Activated T-cell treated with anti-CD3 and anti-CD28 coated beads, Interleukin-2, amount 50 U/mL, for 4 hours (primary cell): ENCODE data around the gene HLCS. TPM values are rescaled to one million over a fixed set of nuclear protein-coding genes. Genes with fewer than 3 reads are reported as not detected.
"Not testable (repeated sequence)": the region's sequence is repeated elsewhere in the genome, so short reads cannot be mapped to it uniquely, and the experiment has no call there.

Experiments
- ATAC-seq, 2 donors: fragments of 200-7000 bp; cut with Tn5 transposase; one replicate each; pipeline ENCODE4 v1.10.0; 2021
- DNase-seq: peaks from one replicate; pipeline ENCODE4 v3.0.0-alpha.2; 2020
- H3K27me3 Mint-ChIP-seq: one replicate; pipeline ENCODE4 v1.8.0; 2021; ENCODE audit warnings: low read depth, mixed read lengths
- H3K36me3 Mint-ChIP-seq: one replicate; pipeline ENCODE4 v1.8.0; 2022; ENCODE audit warnings: mixed read lengths; ENCODE audit not compliant: insufficient read depth
- H3K4me1 Mint-ChIP-seq: one replicate; pipeline ENCODE4 v1.8.0; 2021; ENCODE audit warnings: low read depth, mixed read lengths
- H3K4me3 Mint-ChIP-seq: one replicate; pipeline ENCODE4 v1.8.0; 2021; ENCODE audit warnings: mild to moderate bottlenecking, moderate library complexity, mixed read lengths
- H3K9me3 Mint-ChIP-seq: one replicate; pipeline ENCODE4 v1.8.0; 2021; ENCODE audit warnings: mixed read lengths
- total RNA-seq, 3 donors: library from RNA; stranded (reverse); gene quantifications; one replicate each; pipeline ENCODE4 v1.2.1, GENCODE V29; 2021

HLCS gene
- total RNA-seq = 1 to 10 TPM; 7.1 to 8.6 (median 8.3) TPM

GRCh38 chr21:36966066-36966820 is at the start of gene HLCS:
Gene HLCS (minus strand): TSS chr21:36966669. CDS start chr21:36966638, 31 bp downstream.
- peak within 1 kb of the TSS; percentile 85 for H3K4me3 Mint-ChIP-seq
- no peaks in the 10 kb centered on the region for H3K9me3 Mint-ChIP-seq
- no peaks in the 10 kb centered on the region for H3K27me3 Mint-ChIP-seq
- DNase-seq (peak; percentile 68), ATAC-seq (peak; percentile 88)
- peaks cover 14% of the 10 kb centered on the region for H3K4me1 Mint-ChIP-seq
- H3K36me3 Mint-ChIP-seq = peaks cover 2% of the 10 kb centered on the region

GRCh38 chr21:37009740-37010341 is 43.4 kb upstream of the HLCS start:
- H3K4me1 Mint-ChIP-seq = peaks cover 13% of the 10 kb centered on the region
- H3K27me3 Mint-ChIP-seq = peaks cover 43% of the 10 kb centered on the region
- H3K4me3 Mint-ChIP-seq = peak overlapping the region; percentile 54
- DNase-seq (peak; percentile 73), ATAC-seq (peak; percentile 89 to 92)
- no peaks in the 10 kb centered on the region for H3K36me3 Mint-ChIP-seq
- H3K9me3 Mint-ChIP-seq = no peaks in the 10 kb centered on the region

DNA sequence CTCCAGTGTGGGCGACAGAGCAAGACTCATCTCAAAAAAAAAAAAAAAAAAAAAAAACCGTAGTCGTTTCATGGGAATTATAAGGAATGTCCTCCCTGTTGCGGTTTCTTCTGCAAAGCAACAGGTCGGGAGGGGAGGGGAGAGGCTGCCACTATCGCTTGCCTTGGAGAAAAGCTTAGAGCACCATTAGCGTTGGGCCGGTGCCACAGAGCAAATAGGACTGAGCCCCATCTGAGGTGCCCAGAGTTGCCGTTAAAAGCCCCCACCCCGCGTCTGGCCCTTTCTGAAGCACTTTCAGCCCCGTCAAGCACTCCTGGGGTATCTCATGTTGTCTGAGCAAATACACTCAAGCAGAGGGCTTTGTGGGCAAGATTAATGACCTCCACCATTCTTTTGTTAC is 42.3 kb upstream of the HLCS start:
- no peak overlapping the region for H3K4me3 Mint-ChIP-seq
- no peak for ATAC-seq
- no peak for DNase-seq
- H3K9me3 Mint-ChIP-seq = no peaks in the 10 kb centered on the region
- no peaks in the 10 kb centered on the region for H3K36me3 Mint-ChIP-seq
- H3K4me1 Mint-ChIP-seq = peaks cover 13% of the 10 kb centered on the region
- H3K27me3 Mint-ChIP-seq = peaks cover 40% of the 10 kb centered on the region

- Mint-ChIP-seq H3K4me3 (peak within 1 kb of the TSS; percentile 66), H3K4me1 (peaks cover 15% of the 10 kb centered on the region), H3K36me3 (no peaks in the 10 kb centered on the region), H3K9me3 (no peaks in the 10 kb centered on the region), H3K27me3 (peaks cover 31% of the 10 kb centered on the region)
- ATAC-seq (peak; percentile 56 to 60), DNase-seq (no peak)
Observed at GRCh38 chr21:37006486-37007291, 40.2 kb upstream of the HLCS start, which contains the start of gene RIPPLY3. Gene RIPPLY3 (plus strand): TSS chr21:37006702. CDS start chr21:37006773, 71 bp downstream.

DNA sequence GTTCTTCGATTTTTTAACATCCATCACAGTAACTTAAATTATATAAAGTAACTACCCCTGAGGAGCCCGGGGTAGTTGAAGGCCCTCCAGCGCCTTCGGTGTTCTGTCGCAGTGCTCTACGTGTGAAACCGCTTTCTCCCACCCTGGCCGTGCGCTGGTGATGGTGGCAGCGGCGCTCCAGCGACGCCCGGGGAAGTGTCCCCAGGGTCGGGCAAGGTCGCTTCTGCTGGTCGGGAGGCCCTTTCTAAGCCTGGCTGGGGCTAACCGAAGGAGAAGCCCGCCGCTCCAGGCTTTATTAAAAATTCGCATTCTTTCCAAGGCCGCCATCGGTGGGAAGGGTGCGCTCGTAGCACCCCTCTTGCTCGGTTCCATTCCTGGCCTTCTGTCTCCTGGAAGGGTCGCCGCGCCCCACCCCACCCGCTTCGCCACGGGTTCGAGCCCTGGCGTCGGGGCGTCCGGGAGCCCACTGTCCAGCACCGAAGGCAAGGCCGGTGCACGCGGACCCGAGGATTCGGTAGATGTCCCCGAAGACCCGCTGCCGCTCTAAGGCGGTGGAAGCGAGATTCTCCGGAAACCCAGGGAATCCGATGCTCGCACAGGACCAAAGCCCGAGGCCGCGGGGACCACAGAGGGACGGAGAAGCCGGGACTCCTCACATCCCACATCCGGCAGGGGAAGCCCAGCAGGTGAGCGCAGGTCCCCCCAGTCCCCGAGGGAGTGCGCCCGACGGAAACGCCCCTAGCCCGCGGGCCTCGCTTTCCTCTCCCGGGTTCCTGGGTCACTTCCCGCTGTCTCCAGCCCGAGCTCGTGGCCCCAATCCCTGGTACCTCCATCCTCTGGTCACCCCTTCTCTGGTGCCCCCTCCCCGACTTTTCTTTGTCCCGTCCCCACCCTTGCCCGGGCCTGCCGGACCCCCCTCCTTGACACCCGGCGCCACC is 39.3 kb upstream of the HLCS start:
- Mint-ChIP-seq H3K27me3 (peaks cover 27% of the 10 kb centered on the region), H3K4me3 (peak overlapping the region; percentile 40), H3K36me3 (no peaks in the 10 kb centered on the region), H3K9me3 (no peaks in the 10 kb centered on the region), H3K4me1 (peaks cover 20% of the 10 kb centered on the region)
- DNase-seq (no peak), ATAC-seq (no peak)

- not testable (repeated sequence) for H3K9me3 Mint-ChIP-seq, DNase-seq, ATAC-seq, H3K36me3 Mint-ChIP-seq, H3K4me3 Mint-ChIP-seq
- Mint-ChIP-seq H3K4me1 (peaks cover 12% of the 10 kb centered on the region), H3K27me3 (peaks cover 11% of the 10 kb centered on the region)
Observed at GRCh38 chr21:37003917-37004316, 37.4 kb upstream of the HLCS start.

- ATAC-seq, H3K4me3 Mint-ChIP-seq, H3K9me3 Mint-ChIP-seq, DNase-seq, H3K27me3 Mint-ChIP-seq, H3K36me3 Mint-ChIP-seq: not testable (repeated sequence)
- H3K4me1 Mint-ChIP-seq = peaks cover 12% of the 10 kb centered on the region
Observed at GRCh38 chr21:37002851-37003250, 36.4 kb upstream of the HLCS start.

GRCh38 chr21:37001441-37001840 is 35.0 kb upstream of the HLCS start:
- peaks cover 8% of the 10 kb centered on the region for H3K4me1 Mint-ChIP-seq
- H3K27me3 Mint-ChIP-seq = no peaks in the 10 kb centered on the region

DNA sequence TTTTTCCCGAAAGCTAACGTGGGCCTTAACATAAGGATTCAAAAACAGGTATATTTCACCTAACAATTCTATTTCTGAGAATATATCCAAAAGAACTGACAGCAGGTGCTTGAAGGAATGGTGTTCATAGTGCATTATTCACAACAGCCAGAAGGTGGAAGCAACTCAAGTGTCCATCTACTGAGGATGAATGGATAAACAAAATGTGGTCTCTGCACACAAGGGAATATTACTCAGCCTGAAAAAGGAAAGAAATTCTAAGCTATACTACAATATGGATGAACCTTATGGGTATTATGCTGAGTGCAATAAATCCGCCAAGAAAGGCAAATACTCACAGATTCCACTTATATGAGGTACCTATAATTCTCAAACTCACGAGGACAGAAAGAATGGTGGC is 33.9 kb upstream of the HLCS start:
- Mint-ChIP-seq H3K9me3 (no peaks in the 10 kb centered on the region), H3K4me3 (no peak overlapping the region), H3K4me1 (peaks cover 8% of the 10 kb centered on the region), H3K27me3 (no peaks in the 10 kb centered on the region), H3K36me3 (no peaks in the 10 kb centered on the region)
- no peak for ATAC-seq
- no peak for DNase-seq

More at GRCh38 chr21:37001441-37001840, 35.0 kb upstream of the HLCS start:
- Mint-ChIP-seq H3K36me3 (no peaks in the 10 kb centered on the region), H3K9me3 (no peaks in the 10 kb centered on the region), H3K4me3 (no peak overlapping the region)
- ATAC-seq (no peak), DNase-seq (no peak)

GRCh38 chr21:36999131-36999898 is 32.8 kb upstream of the HLCS start:
- H3K36me3 Mint-ChIP-seq = no peaks in the 10 kb centered on the region
- no peaks in the 10 kb centered on the region for H3K9me3 Mint-ChIP-seq
- peaks cover 8% of the 10 kb centered on the region for H3K4me1 Mint-ChIP-seq
- no peak for DNase-seq
- H3K4me3 Mint-ChIP-seq = no peak overlapping the region
- no peaks in the 10 kb centered on the region for H3K27me3 Mint-ChIP-seq
- ATAC-seq = no peak

- not testable (repeated sequence) for ATAC-seq, H3K27me3 Mint-ChIP-seq, H3K36me3 Mint-ChIP-seq, H3K9me3 Mint-ChIP-seq, H3K4me3 Mint-ChIP-seq, H3K4me1 Mint-ChIP-seq, DNase-seq
Observed at GRCh38 chr21:36995285-36995684, 28.8 kb upstream of the HLCS start.

GRCh38 chr21:36994501-36995158 is 28.2 kb upstream of the HLCS start:
- H3K4me3 Mint-ChIP-seq = no peak overlapping the region
- no peaks in the 10 kb centered on the region for H3K36me3 Mint-ChIP-seq
- no peak for ATAC-seq
- no peak for DNase-seq
- no peaks in the 10 kb centered on the region for H3K27me3 Mint-ChIP-seq
- peaks cover 3% of the 10 kb centered on the region for H3K4me1 Mint-ChIP-seq
- H3K9me3 Mint-ChIP-seq = no peaks in the 10 kb centered on the region

DNA sequence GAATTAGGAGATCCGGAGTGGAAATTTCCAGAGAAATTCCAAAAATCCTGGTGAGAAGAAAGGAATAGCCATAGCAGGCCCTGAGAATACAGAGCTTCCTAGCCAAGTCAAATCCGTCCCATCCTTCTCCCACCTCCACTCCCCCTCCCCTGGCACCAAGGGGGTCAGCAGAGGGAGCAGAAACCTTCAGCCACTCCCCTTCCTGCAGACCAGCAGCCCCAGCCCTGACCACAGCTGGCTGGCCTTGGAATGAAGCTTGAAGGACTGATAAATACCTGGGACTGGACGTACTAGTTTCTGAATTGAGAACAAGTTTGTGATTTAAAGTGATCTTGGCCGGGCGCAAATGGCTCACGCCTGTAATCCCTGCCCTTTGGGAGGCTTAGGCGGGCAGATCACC is 26.2 kb upstream of the HLCS start:
- DNase-seq = no peak
- ATAC-seq = no peak
- Mint-ChIP-seq H3K36me3 (no peaks in the 10 kb centered on the region), H3K9me3 (no peaks in the 10 kb centered on the region), H3K27me3 (no peaks in the 10 kb centered on the region), H3K4me3 (no peak overlapping the region), H3K4me1 (peaks cover 17% of the 10 kb centered on the region)
